ENCODE measurements around the gene APOE. TPM values are rescaled to one million over a fixed set of nuclear protein-coding genes. Genes with fewer than 3 reads are reported as not detected.
A peak's percentile ranks its signal among the peaks of the same experiment; 100 is the strongest.

Gene APOE
- total and polyA plus RNA-seq, 2 of the 13 experiments (the other 11 are each of a cell fraction or from before 2014, with no cell fraction given) = 1,328 to 1,470 TPM

GRCh38 chr19:44924243-44924725, 18.7 kb downstream of the APOE start (continued):
- TF ChIP-seq ATF1 (CRISPR knock-in tag; IDR thresholded peaks at IDR 0.05) = peak; percentile 74
- TF ChIP-seq HHEX (CRISPR knock-in tag; IDR thresholded peaks at IDR 0.05) = peak; percentile 80
- peak; percentile 57 for TF ChIP-seq BHLHE40 (IDR thresholded peaks at IDR 0.05; ENCODE audit: low read length)
- TF ChIP-seq ZNF704 (CRISPR knock-in tag; IDR thresholded peaks at IDR 0.05; ENCODE audit: borderline replicate concordance) = no peak
- TF ChIP-seq, protein P1, sequence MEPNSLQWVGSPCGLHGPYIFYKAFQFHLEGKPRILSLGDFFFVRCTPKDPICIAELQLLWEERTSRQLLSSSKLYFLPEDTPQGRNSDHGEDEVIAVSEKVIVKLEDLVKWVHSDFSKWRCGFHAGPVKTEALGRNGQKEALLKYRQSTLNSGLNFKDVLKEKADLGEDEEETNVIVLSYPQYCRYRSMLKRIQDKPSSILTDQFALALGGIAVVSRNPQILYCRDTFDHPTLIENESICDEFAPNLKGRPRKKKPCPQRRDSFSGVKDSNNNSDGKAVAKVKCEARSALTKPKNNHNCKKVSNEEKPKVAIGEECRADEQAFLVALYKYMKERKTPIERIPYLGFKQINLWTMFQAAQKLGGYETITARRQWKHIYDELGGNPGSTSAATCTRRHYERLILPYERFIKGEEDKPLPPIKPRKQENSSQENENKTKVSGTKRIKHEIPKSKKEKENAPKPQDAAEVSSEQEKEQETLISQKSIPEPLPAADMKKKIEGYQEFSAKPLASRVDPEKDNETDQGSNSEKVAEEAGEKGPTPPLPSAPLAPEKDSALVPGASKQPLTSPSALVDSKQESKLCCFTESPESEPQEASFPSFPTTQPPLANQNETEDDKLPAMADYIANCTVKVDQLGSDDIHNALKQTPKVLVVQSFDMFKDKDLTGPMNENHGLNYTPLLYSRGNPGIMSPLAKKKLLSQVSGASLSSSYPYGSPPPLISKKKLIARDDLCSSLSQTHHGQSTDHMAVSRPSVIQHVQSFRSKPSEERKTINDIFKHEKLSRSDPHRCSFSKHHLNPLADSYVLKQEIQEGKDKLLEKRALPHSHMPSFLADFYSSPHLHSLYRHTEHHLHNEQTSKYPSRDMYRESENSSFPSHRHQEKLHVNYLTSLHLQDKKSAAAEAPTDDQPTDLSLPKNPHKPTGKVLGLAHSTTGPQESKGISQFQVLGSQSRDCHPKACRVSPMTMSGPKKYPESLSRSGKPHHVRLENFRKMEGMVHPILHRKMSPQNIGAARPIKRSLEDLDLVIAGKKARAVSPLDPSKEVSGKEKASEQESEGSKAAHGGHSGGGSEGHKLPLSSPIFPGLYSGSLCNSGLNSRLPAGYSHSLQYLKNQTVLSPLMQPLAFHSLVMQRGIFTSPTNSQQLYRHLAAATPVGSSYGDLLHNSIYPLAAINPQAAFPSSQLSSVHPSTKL (CRISPR knock-in tag; IDR thresholded peaks at IDR 0.05) = peak; percentile 99
- no peak for TF ChIP-seq SP140L (CRISPR knock-in tag; IDR thresholded peaks at IDR 0.05; ENCODE audit: borderline replicate concordance)
- TF ChIP-seq ZNF274 (CRISPR knock-in tag; IDR thresholded peaks at IDR 0.05) = peak; percentile 37; the same call in 1 of the 2 replicates
- TF ChIP-seq U2AF1 (optimal IDR thresholded peaks at IDR 0.05; ENCODE audit: low read depth, low read length) = peak; percentile 96
- TF ChIP-seq SIN3B (IDR thresholded peaks at IDR 0.05; ENCODE audit: low read length) = no peak
- no peak for TF ChIP-seq PAX8 (CRISPR knock-in tag; IDR thresholded peaks at IDR 0.05; ENCODE audit: borderline replicate concordance)
- no peak for TF ChIP-seq TSC22D2 (CRISPR knock-in tag; IDR thresholded peaks at IDR 0.05; ENCODE audit: borderline replicate concordance)
- no peak; the same call in 1 of the 2 replicates for TF ChIP-seq ATF7-NPFF (CRISPR knock-in tag; IDR thresholded peaks at IDR 0.05; ENCODE audit: low read depth)
- no peak for TF ChIP-seq ZNF431 (CRISPR knock-in tag; IDR thresholded peaks at IDR 0.05; ENCODE audit: borderline replicate concordance, low read depth)
- TF ChIP-seq, protein P2, sequence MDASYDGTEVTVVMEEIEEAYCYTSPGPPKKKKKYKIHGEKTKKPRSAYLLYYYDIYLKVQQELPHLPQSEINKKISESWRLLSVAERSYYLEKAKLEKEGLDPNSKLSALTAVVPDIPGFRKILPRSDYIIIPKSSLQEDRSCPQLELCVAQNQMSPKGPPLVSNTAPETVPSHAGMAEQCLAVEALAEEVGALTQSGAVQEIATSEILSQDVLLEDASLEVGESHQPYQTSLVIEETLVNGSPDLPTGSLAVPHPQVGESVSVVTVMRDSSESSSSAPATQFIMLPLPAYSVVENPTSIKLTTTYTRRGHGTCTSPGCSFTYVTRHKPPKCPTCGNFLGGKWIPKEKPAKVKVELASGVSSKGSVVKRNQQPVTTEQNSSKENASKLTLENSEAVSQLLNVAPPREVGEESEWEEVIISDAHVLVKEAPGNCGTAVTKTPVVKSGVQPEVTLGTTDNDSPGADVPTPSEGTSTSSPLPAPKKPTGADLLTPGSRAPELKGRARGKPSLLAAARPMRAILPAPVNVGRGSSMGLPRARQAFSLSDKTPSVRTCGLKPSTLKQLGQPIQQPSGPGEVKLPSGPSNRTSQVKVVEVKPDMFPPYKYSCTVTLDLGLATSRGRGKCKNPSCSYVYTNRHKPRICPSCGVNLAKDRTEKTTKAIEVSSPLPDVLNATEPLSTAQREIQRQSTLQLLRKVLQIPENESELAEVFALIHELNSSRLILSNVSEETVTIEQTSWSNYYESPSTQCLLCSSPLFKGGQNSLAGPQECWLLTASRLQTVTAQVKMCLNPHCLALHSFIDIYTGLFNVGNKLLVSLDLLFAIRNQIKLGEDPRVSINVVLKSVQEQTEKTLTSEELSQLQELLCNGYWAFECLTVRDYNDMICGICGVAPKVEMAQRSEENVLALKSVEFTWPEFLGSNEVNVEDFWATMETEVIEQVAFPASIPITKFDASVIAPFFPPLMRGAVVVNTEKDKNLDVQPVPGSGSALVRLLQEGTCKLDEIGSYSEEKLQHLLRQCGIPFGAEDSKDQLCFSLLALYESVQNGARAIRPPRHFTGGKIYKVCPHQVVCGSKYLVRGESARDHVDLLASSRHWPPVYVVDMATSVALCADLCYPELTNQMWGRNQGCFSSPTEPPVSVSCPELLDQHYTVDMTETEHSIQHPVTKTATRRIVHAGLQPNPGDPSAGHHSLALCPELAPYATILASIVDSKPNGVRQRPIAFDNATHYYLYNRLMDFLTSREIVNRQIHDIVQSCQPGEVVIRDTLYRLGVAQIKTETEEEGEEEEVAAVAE (CRISPR knock-in tag; IDR thresholded peaks at IDR 0.05; ENCODE audit: borderline replicate concordance) = 0 out of 2 replicates have a peak, but pooled peaks have one; percentile 60
- TF ChIP-seq CCDC6 (CRISPR knock-in tag; IDR thresholded peaks at IDR 0.05) = peak; percentile 78; the same call in 1 of the 2 replicates
- no peak for TF ChIP-seq ZFP36 (IDR thresholded peaks at IDR 0.05; ENCODE audit: borderline replicate concordance, low read depth, low read length, partially characterized antibody)
- TF ChIP-seq PRDM4 (CRISPR knock-in tag; IDR thresholded peaks at IDR 0.05; ENCODE audit: borderline replicate concordance) = no peak
- peak; percentile 99 for TF ChIP-seq HNF4A (CRISPR knock-in tag; IDR thresholded peaks at IDR 0.05)

Data from HepG2 (cell line).